ENCODE measurements around the gene ARHGEF37. TPM values are rescaled to one million over a fixed set of nuclear protein-coding genes. Genes with fewer than 3 reads are reported as not detected.

Gene ARHGEF37
- total and polyA plus RNA-seq, 2 donors = 1.1 to 2.5 TPM

DNA sequence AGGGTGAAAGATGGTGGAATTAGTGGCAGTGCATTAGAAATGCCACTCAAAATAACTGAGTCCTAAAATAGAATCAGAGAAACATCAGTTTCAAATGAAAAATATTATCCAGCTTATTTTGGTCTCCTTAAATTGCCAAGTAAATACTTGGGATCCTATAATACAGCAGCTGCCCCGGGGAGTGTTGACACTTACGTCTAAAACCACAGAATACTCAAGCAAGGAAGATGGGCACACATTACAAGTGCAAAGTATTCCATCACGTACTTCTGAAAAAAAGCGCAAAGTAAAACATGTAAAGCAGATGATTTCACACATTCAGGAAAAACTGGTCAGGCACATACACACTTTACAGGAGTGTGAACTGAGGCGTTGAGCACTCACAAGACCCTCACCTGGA is 2.4 kb upstream of the ARHGEF37 start:
- WGBS = 94% methylated on average over 5 of the region's 5 CpGs
- no peak for DNase-seq (ENCODE audit: low read depth in 6 of 9, low spot score in 9 of 9)
- peaks cover 3 to 20% of the 10 kb centered on the region in 2 donors for H3K4me1 ChIP-seq (ENCODE audit: control insufficient read depth in 2 of 2, insufficient read depth in 2 of 2, low read length in 2 of 2)
- no peaks in the 10 kb centered on the region for H3K36me3 ChIP-seq (ENCODE audit: control insufficient read depth in 2 of 2, insufficient read depth in 2 of 2, low read length in 1 of 2)
- H3K27me3 ChIP-seq (ENCODE audit: control insufficient read depth in 2 of 2, insufficient read depth in 1 of 2, low read length in 1 of 2) = peaks cover 0 to 25% of the 10 kb centered on the region in 2 donors
- H3K4me3 ChIP-seq (ENCODE audit: low read length in 2 of 2) = no peak overlapping the region
- no peaks in the 10 kb centered on the region for H3K9me3 ChIP-seq (ENCODE audit: control insufficient read depth in 2 of 2, insufficient read depth in 1 of 2, low read length in 1 of 2)
- no peak overlapping the region for H3K27ac ChIP-seq (ENCODE audit: low read depth in 1 of 2, low read length in 1 of 2)

- Histone ChIP-seq H3K27me3 (ENCODE audit: control insufficient read depth in 2 of 2, insufficient read depth in 1 of 2, low read length in 1 of 2) (peaks cover 0 to 25% of the 10 kb centered on the region in 2 donors), H3K4me1 (ENCODE audit: control insufficient read depth in 2 of 2, insufficient read depth in 2 of 2, low read length in 2 of 2) (peaks cover 3 to 18% of the 10 kb centered on the region in 2 donors), H3K9me3 (ENCODE audit: control insufficient read depth in 2 of 2, insufficient read depth in 1 of 2, low read length in 1 of 2) (no peaks in the 10 kb centered on the region), H3K27ac (ENCODE audit: low read depth in 1 of 2, low read length in 1 of 2) (no peak overlapping the region), H3K36me3 (ENCODE audit: control insufficient read depth in 2 of 2, insufficient read depth in 2 of 2, low read length in 1 of 2) (no peaks in the 10 kb centered on the region), H3K4me3 (ENCODE audit: low read length in 2 of 2) (peak overlapping the region; percentile 31 to 52)
- 62% methylated on average over 10 of the region's 10 CpGs for WGBS
- DNase-seq (ENCODE audit: low read depth in 6 of 9, low spot score in 9 of 9) = peak in 1 of 9 donors; percentile 16
Measured at GRCh38 chr5:149580808-149581191, 498 bp upstream of the ARHGEF37 start.

- H3K9me3 ChIP-seq (ENCODE audit: control insufficient read depth in 2 of 2, insufficient read depth in 1 of 2, low read length in 1 of 2) = no peaks in the 10 kb centered on the region
- 82% methylated on average over 9 of the region's 9 CpGs for WGBS
- no peak overlapping the region for H3K4me3 ChIP-seq (ENCODE audit: low read length in 2 of 2)
- H3K36me3 ChIP-seq (ENCODE audit: control insufficient read depth in 2 of 2, insufficient read depth in 2 of 2, low read length in 1 of 2) = no peaks in the 10 kb centered on the region
- peaks cover 3 to 14% of the 10 kb centered on the region in 2 donors for H3K4me1 ChIP-seq (ENCODE audit: control insufficient read depth in 2 of 2, insufficient read depth in 2 of 2, low read length in 2 of 2)
- H3K27me3 ChIP-seq (ENCODE audit: control insufficient read depth in 2 of 2, insufficient read depth in 1 of 2, low read length in 1 of 2) = peaks cover 0 to 25% of the 10 kb centered on the region in 2 donors
- peak in 2 of 9 donors; percentile 42 to 55 for DNase-seq (ENCODE audit: low read depth in 6 of 9, low spot score in 9 of 9)
- H3K27ac ChIP-seq (ENCODE audit: low read depth in 1 of 2, low read length in 1 of 2) = peak overlapping the region in 1 of 2 donors; percentile 25
Measured at GRCh38 chr5:149581931-149582768, 852 bp downstream of the ARHGEF37 start.

DNA sequence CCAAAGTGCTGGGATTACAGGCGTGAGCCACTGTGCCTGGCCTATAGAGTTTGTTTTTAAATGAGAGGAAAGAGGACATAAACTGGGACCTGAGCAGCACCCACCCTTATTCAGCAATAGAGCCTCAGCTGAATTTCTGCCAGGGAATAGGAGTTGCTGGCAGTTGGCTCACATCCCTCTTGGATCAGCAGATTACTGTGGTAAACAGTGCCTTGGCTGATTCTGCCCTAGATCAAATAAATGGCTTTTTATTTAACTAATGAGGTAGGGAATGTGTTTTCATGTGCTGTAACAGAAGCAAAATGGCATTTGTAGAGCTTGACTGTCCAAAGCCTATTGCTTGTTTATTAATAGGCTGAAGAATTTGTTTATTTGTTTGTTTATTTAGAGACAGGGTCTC is 2.1 kb downstream of the ARHGEF37 start:
- Histone ChIP-seq H3K9me3 (ENCODE audit: control insufficient read depth in 2 of 2, insufficient read depth in 1 of 2, low read length in 1 of 2) (no peaks in the 10 kb centered on the region), H3K4me1 (ENCODE audit: control insufficient read depth in 2 of 2, insufficient read depth in 2 of 2, low read length in 2 of 2) (peaks cover 3 to 14% of the 10 kb centered on the region in 2 donors), H3K36me3 (ENCODE audit: control insufficient read depth in 2 of 2, insufficient read depth in 2 of 2, low read length in 1 of 2) (no peaks in the 10 kb centered on the region), H3K4me3 (ENCODE audit: low read length in 2 of 2) (no peak overlapping the region), H3K27ac (ENCODE audit: low read depth in 1 of 2, low read length in 1 of 2) (no peak overlapping the region), H3K27me3 (ENCODE audit: control insufficient read depth in 2 of 2, insufficient read depth in 1 of 2, low read length in 1 of 2) (peaks cover 0 to 25% of the 10 kb centered on the region in 2 donors)
- DNase-seq (ENCODE audit: low read depth in 6 of 9, low spot score in 9 of 9) = no peak
- WGBS = 96% methylated on average over 1 of the region's 1 CpG

- H3K27me3 ChIP-seq (ENCODE audit: control insufficient read depth in 2 of 2, insufficient read depth in 1 of 2, low read length in 1 of 2) = peaks cover 0 to 25% of the 10 kb centered on the region in 2 donors
- H3K36me3 ChIP-seq (ENCODE audit: control insufficient read depth in 2 of 2, insufficient read depth in 2 of 2, low read length in 1 of 2) = no peaks in the 10 kb centered on the region
- no peak for DNase-seq (ENCODE audit: low read depth in 6 of 9, low spot score in 9 of 9)
- no peaks in the 10 kb centered on the region for H3K9me3 ChIP-seq (ENCODE audit: control insufficient read depth in 2 of 2, insufficient read depth in 1 of 2, low read length in 1 of 2)
- no peak overlapping the region for H3K27ac ChIP-seq (ENCODE audit: low read depth in 1 of 2, low read length in 1 of 2)
- H3K4me1 ChIP-seq (ENCODE audit: control insufficient read depth in 2 of 2, insufficient read depth in 2 of 2, low read length in 2 of 2) = peaks cover 3 to 14% of the 10 kb centered on the region in 2 donors
- 98% methylated on average over 2 of the region's 2 CpGs for WGBS
- no peak overlapping the region for H3K4me3 ChIP-seq (ENCODE audit: low read length in 2 of 2)
Measured at GRCh38 chr5:149584121-149584520, 2.8 kb downstream of the ARHGEF37 start.

DNA sequence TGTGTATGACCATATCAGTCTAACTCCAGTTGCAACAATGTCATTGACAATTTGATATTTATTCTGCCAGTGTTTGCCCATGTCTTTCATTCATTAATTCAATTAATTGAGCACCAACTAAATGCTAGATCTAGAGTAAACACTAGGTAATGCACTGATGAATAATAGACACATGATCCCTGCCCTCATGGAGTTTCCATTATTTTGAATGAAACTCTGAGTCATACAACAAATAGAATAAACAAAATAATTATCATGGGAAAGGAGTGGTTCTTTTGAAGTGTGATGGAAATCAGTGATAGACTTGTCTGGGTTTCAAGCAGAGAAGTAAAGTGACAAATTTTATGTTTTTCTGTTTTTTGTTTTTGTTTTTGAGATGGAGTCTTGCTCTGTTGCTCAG is 4.6 kb downstream of the ARHGEF37 start:
- Histone ChIP-seq H3K4me1 (ENCODE audit: control insufficient read depth in 2 of 2, insufficient read depth in 2 of 2, low read length in 2 of 2) (peaks cover 3 to 12% of the 10 kb centered on the region in 2 donors), H3K27me3 (ENCODE audit: control insufficient read depth in 2 of 2, insufficient read depth in 1 of 2, low read length in 1 of 2) (peaks cover 0 to 14% of the 10 kb centered on the region in 2 donors), H3K27ac (ENCODE audit: low read depth in 1 of 2, low read length in 1 of 2) (no peak overlapping the region), H3K9me3 (ENCODE audit: control insufficient read depth in 2 of 2, insufficient read depth in 1 of 2, low read length in 1 of 2) (no peaks in the 10 kb centered on the region), H3K4me3 (ENCODE audit: low read length in 2 of 2) (no peak overlapping the region), H3K36me3 (ENCODE audit: control insufficient read depth in 2 of 2, insufficient read depth in 2 of 2, low read length in 1 of 2) (no peaks in the 10 kb centered on the region)
- DNase-seq (ENCODE audit: low read depth in 6 of 9, low spot score in 9 of 9) = no peak

- Histone ChIP-seq H3K4me1 (ENCODE audit: control insufficient read depth in 2 of 2, insufficient read depth in 2 of 2, low read length in 2 of 2) (peaks cover 3 to 5% of the 10 kb centered on the region in 2 donors), H3K27ac (ENCODE audit: low read depth in 1 of 2, low read length in 1 of 2) (no peak overlapping the region), H3K36me3 (ENCODE audit: control insufficient read depth in 2 of 2, insufficient read depth in 2 of 2, low read length in 1 of 2) (no peaks in the 10 kb centered on the region), H3K27me3 (ENCODE audit: control insufficient read depth in 2 of 2, insufficient read depth in 1 of 2, low read length in 1 of 2) (peaks cover 0 to 7% of the 10 kb centered on the region in 2 donors), H3K4me3 (ENCODE audit: low read length in 2 of 2) (no peak overlapping the region), H3K9me3 (ENCODE audit: control insufficient read depth in 2 of 2, insufficient read depth in 1 of 2, low read length in 1 of 2) (no peaks in the 10 kb centered on the region)
- DNase-seq (ENCODE audit: low read depth in 6 of 9, low spot score in 9 of 9) = no peak
- 91% methylated on average over 1 of the region's 1 CpG for WGBS
Measured at GRCh38 chr5:149586708-149587318, 5.5 kb downstream of the ARHGEF37 start.

- no peaks in the 10 kb centered on the region for H3K36me3 ChIP-seq (ENCODE audit: control insufficient read depth in 2 of 2, insufficient read depth in 2 of 2, low read length in 1 of 2)
- WGBS = 96% methylated on average over 1 of the region's 1 CpG
- H3K27ac ChIP-seq (ENCODE audit: low read depth in 1 of 2, low read length in 1 of 2) = no peak overlapping the region
- no peaks in the 10 kb centered on the region for H3K4me1 ChIP-seq (ENCODE audit: control insufficient read depth in 2 of 2, insufficient read depth in 2 of 2, low read length in 2 of 2)
- DNase-seq (ENCODE audit: low read depth in 6 of 9, low spot score in 9 of 9) = no peak
- H3K27me3 ChIP-seq (ENCODE audit: control insufficient read depth in 2 of 2, insufficient read depth in 1 of 2, low read length in 1 of 2) = peaks cover 0 to 2% of the 10 kb centered on the region in 2 donors
- H3K9me3 ChIP-seq (ENCODE audit: control insufficient read depth in 2 of 2, insufficient read depth in 1 of 2, low read length in 1 of 2) = no peaks in the 10 kb centered on the region
- no peak overlapping the region for H3K4me3 ChIP-seq (ENCODE audit: low read length in 2 of 2)
Measured at GRCh38 chr5:149588936-149589335, 7.6 kb downstream of the ARHGEF37 start.

DNA sequence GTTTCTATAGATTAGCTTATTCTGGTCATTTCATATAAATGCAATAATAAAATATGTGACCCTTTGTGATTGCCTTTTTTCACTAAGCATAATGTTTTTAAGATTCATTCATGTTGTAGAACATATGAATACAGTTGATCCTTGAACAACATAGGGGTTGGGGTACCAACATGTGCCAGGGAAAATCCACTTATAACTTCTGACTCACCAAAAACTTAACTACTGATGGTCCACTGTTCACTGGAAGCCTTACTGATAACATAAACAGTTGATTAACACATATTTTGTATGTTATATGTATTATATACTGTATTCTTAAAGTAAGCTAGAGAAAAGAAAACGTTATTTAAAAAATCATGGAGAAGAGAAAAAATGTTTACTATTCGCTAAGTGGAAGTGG is 12.1 kb downstream of the ARHGEF37 start:
- 95% methylated on average over 2 of the region's 2 CpGs for WGBS
- H3K4me1 ChIP-seq (ENCODE audit: control insufficient read depth in 2 of 2, insufficient read depth in 2 of 2, low read length in 2 of 2) = no peaks in the 10 kb centered on the region

More for the DNA sequence above, 12.1 kb downstream of the ARHGEF37 start:
- no peaks in the 10 kb centered on the region for H3K9me3 ChIP-seq (ENCODE audit: control insufficient read depth in 2 of 2, insufficient read depth in 1 of 2, low read length in 1 of 2)
- H3K27me3 ChIP-seq (ENCODE audit: control insufficient read depth in 2 of 2, insufficient read depth in 1 of 2, low read length in 1 of 2) = peaks cover 0 to 2% of the 10 kb centered on the region in 2 donors
- no peak overlapping the region for H3K4me3 ChIP-seq (ENCODE audit: low read length in 2 of 2)
- H3K27ac ChIP-seq (ENCODE audit: low read depth in 1 of 2, low read length in 1 of 2) = no peak overlapping the region
- no peaks in the 10 kb centered on the region for H3K36me3 ChIP-seq (ENCODE audit: control insufficient read depth in 2 of 2, insufficient read depth in 2 of 2, low read length in 1 of 2)
- no peak for DNase-seq (ENCODE audit: low read depth in 6 of 9, low spot score in 9 of 9)

All from thymus (tissue), 11 donors.